PFSK-1 (cell line): ENCODE data around the gene STK38L.

Source experiments
- FOXP2 ChIP-seq: optimal IDR thresholded peaks from 2 replicates; pipeline ENCODE3; 2011; ENCODE audit warnings: borderline replicate concordance, control low read depth, inconsistent platforms; ENCODE audit not compliant: insufficient read depth; ENCODE audit errors: extremely low read length, extremely low read depth
- POLR2AphosphoS5 ChIP-seq: IDR thresholded peaks from 2 replicates; pipeline ENCODE4 v1.6.1; 2012; ENCODE audit warnings: low read depth, mild to moderate bottlenecking, control low read depth, low read length, moderate library complexity
- REST ChIP-seq, 2 experiments: IDR thresholded peaks; 2 replicates each; pipeline versions ENCODE4 v1.6.1 to v1.8.0; 2011 to 2012; ENCODE audit warnings: low read depth in 2 of 2, low read length in 2 of 2, control low read depth in 1 of 2, inconsistent platforms in 1 of 2, mild to moderate bottlenecking in 1 of 2, moderate library complexity in 1 of 2; ENCODE audit not compliant: insufficient read depth in 1 of 2
- SIN3A ChIP-seq: IDR thresholded peaks from 2 replicates; pipeline ENCODE4 v1.6.1; 2012; ENCODE audit warnings: mild to moderate bottlenecking, low read length, moderate library complexity, borderline replicate concordance; ENCODE audit not compliant: insufficient read depth
- TAF1 ChIP-seq: IDR thresholded peaks from 2 replicates; pipeline ENCODE4 v1.6.1; 2012; ENCODE audit warnings: low read length, control low read depth, borderline replicate concordance; ENCODE audit not compliant: insufficient read depth

STK38L gene

GRCh38 chr12:27305673-27306456 is 61.8 kb downstream of the STK38L start:
- TF ChIP-seq POLR2AphosphoS5 = no peak
- TF ChIP-seq SIN3A = no peak
- no peak for TF ChIP-seq REST (IDR thresholded peaks at IDR 0.05; ENCODE audit: insufficient read depth in 1 of 2, low read depth in 2 of 2, low read length in 2 of 2)
- TF ChIP-seq TAF1 = no peak
- TF ChIP-seq FOXP2 = no peak

- TF ChIP-seq SIN3A (no peak), FOXP2 (no peak), REST (IDR thresholded peaks at IDR 0.05; ENCODE audit: insufficient read depth in 1 of 2, low read depth in 2 of 2, low read length in 2 of 2) (no peak), TAF1 (no peak), POLR2AphosphoS5 (no peak)
Observed at GRCh38 chr12:27309293-27309994, 65.4 kb downstream of the STK38L start.

DNA sequence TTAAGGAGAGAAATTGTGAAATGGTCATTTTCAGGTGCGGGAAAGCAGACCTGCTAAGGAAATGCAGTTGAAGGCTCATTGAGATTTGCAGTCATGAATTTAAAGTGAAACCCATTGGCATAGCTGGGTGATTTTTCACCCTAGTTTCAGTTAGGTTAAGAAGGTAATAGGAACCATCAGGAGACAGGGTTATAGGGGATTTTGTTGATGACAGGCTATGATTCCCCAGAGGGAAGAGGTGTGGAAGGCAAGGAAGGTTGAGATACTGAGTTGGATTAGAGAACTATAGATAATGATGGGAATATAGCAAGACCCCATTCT is 65.9 kb downstream of the STK38L start:
- no peak for TF ChIP-seq POLR2AphosphoS5
- no peak for TF ChIP-seq SIN3A
- TF ChIP-seq REST (IDR thresholded peaks at IDR 0.05; ENCODE audit: insufficient read depth in 1 of 2, low read depth in 2 of 2, low read length in 2 of 2) = no peak
- no peak for TF ChIP-seq FOXP2
- no peak for TF ChIP-seq TAF1

DNA sequence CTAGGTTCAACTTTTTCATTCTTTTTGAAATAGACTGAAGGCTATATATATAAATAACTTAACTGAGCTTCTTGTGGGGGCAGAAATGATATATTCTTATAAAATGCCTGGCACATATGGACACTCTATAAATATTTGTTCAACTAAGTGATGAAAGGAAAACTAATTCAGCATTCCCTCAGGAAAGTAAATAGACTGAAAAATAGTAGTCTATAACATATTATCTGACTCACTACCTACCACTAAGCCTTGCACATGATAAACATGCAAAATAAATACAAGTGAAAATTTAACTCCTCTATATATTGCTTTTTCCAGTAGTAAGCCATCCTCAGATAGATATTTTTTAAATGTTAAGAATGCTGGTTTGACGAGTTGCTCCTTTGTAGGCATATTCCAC is 72.9 kb downstream of the STK38L start:
- TF ChIP-seq REST (IDR thresholded peaks at IDR 0.05; ENCODE audit: insufficient read depth in 1 of 2, low read depth in 2 of 2, low read length in 2 of 2) (no peak), POLR2AphosphoS5 (no peak), TAF1 (no peak), SIN3A (no peak), FOXP2 (no peak)
